Memory B cell (primary cell): ENCODE measurements around the gene PIGA.

ENCODE experiments used
- ATAC-seq: fragments of 150-1000 bp; cut with Tn5 transposase; 2 replicates; pipeline ENCODE4 v1.10.0; 2021; ENCODE audit warnings: low read depth, mild to moderate bottlenecking, moderate library complexity
- DNase-seq, 2 donors: peaks; one replicate each; pipeline ENCODE4 v3.0.0; 2022; ENCODE audit warnings: low spot score in 2 of 2
- H3K27ac Mint-ChIP-seq: one replicate; pipeline ENCODE4 v1.8.0; 2022; ENCODE audit warnings: mild to moderate bottlenecking, moderate library complexity, mixed read lengths
- H3K27me3 Mint-ChIP-seq: one replicate; pipeline ENCODE4 v1.8.0; 2022; ENCODE audit warnings: mixed read lengths
- H3K36me3 Mint-ChIP-seq: one replicate; pipeline ENCODE4 v1.8.0; 2022; ENCODE audit warnings: mild to moderate bottlenecking, mixed read lengths
- H3K4me1 Mint-ChIP-seq: one replicate; pipeline ENCODE4 v1.8.0; 2022; ENCODE audit warnings: mixed read lengths
- H3K4me3 Mint-ChIP-seq: one replicate; pipeline ENCODE4 v1.8.0; 2022; ENCODE audit warnings: mild to moderate bottlenecking, moderate library complexity, mixed read lengths
- H3K9me3 Mint-ChIP-seq: one replicate; pipeline ENCODE4 v1.8.0; 2022; ENCODE audit warnings: mixed read lengths

Gene PIGA, protein sequence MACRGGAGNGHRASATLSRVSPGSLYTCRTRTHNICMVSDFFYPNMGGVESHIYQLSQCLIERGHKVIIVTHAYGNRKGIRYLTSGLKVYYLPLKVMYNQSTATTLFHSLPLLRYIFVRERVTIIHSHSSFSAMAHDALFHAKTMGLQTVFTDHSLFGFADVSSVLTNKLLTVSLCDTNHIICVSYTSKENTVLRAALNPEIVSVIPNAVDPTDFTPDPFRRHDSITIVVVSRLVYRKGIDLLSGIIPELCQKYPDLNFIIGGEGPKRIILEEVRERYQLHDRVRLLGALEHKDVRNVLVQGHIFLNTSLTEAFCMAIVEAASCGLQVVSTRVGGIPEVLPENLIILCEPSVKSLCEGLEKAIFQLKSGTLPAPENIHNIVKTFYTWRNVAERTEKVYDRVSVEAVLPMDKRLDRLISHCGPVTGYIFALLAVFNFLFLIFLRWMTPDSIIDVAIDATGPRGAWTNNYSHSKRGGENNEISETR

DNA sequence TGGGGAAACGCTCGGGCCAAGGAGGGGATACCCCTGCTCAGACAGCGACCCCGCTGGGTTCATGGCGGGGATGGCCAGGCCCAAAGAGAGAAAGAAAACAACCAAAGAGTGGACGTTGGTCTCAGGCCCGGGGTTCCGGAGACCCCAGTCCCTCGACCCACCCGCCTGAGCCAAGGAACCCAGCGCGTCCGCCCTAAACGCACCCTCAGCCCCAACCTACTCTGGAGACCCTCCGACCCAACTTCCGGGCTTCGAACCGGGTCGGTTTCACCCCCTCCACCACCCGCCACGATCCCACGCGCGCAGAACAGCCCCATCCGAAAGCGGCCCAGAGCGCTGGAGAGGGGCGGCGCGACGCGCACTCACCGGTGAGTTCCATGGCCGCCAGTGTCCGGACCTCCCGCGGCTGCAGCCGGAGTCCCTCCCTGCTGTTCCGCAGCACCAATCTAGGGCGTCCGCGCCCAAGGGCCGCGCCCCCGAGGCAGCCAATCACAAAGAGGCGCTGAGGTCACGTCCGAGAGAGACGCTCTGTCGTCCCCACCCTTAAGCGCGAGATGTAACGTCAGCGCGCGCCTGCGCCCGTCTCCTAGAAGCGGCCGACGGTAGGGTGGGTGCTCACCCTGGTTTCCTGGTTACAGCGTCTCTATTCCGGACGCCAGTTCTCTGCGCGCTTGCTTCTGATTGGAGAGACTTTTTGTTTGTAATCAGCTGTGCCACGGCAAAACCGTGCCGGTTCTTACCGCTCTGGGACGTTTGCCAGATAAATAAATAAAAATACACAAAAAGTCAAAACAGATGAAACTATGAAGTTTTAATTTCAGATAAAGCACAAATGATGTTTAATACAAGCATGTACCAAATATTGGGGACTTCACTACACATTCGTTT, at the start of gene PIGA:
TSS of gene PIGA (minus strand) at position 389 of the 888 bp plus-strand sequence. CDS start 3,593 bp downstream, outside the sequence.
- Mint-ChIP-seq H3K27ac (peak within 1 kb of the TSS; percentile 97), H3K27me3 (peaks cover 2% of the 10 kb centered on the region), H3K36me3 (peaks cover 4% of the 10 kb centered on the region), H3K4me3 (peak within 1 kb of the TSS; percentile 90), H3K9me3 (no peaks in the 10 kb centered on the region), H3K4me1 (peaks cover 8% of the 10 kb centered on the region)
- DNase-seq (peak; percentile 68 to 86), ATAC-seq (peak; percentile 88)

DNA sequence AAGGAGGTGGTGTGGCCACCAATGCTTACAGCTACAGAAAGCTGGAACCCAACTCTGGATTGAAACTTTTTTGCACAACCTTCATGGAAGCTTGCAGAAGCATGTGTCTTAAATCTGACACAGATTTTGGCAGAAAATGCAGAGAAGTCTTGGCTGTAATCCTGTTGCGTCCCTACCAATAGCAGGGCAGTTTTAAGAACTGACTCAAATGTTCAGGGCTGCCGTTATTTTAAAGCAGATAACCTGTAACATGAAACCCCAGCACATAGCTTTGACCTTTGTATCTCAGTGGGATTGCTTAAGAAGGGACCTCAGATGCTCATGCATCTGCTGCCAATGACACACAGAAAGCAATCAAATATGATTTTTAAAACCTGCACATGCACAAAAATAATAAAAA, 49.0 kb upstream of the PIGA start, which contains the start of gene VEGFD:
TSS of gene VEGFD (minus strand) at position 110 of the 400 bp plus-strand sequence. CDS start 467 bp downstream, outside the sequence.
- Mint-ChIP-seq H3K27ac (no peak within 1 kb of the TSS), H3K27me3 (peaks cover 1% of the 10 kb centered on the region), H3K4me3 (no peak within 1 kb of the TSS), H3K4me1 (no peaks in the 10 kb centered on the region), H3K9me3 (no peaks in the 10 kb centered on the region), H3K36me3 (no peaks in the 10 kb centered on the region)
- no peak for ATAC-seq
- no peak for DNase-seq

DNA sequence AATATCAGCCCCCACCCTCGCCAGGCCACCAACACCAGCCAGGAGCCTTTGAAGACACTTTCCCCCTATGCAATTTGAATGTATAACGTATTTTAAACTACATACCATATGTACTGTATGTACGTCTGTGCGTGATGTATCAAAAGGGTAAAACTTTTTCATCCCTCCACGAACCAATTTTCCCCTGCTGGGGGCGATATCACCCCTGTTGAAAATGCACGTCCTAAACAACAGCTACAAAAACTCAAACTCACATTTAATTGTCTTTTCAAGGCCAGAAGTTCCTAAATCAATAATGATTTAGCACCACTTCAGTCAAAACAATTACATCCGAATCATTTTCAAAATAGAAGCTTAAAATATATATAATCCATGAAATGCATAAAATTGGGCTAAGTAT, 47.5 kb upstream of the PIGA start:
- DNase-seq = no peak
- ATAC-seq = no peak
- H3K4me3 Mint-ChIP-seq = no peak overlapping the region
- no peaks in the 10 kb centered on the region for H3K9me3 Mint-ChIP-seq
- no peaks in the 10 kb centered on the region for H3K36me3 Mint-ChIP-seq
- no peak overlapping the region for H3K27ac Mint-ChIP-seq
- no peaks in the 10 kb centered on the region for H3K4me1 Mint-ChIP-seq
- H3K27me3 Mint-ChIP-seq = peaks cover 3% of the 10 kb centered on the region

DNA sequence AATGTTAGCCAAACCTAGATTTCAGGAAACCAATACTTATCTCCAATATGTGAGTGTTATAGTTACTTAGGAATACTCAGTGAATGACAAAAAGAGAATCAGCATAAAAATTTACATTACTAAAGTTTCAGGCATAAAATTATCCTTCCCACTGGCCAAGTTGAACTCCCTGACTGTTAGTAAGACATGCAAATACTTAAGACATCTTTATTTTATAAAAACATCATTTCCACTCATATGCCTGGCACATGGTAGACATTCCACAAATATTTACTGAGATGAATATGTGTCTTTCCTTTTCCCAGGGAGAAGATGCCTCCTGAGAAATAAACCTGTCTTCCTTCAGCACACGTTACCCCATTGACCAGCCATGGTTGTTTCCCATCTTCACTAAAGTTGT, 41.6 kb upstream of the PIGA start:
- H3K27ac Mint-ChIP-seq = no peak overlapping the region
- no peak for ATAC-seq
- no peak for DNase-seq
- H3K27me3 Mint-ChIP-seq = peaks cover 5% of the 10 kb centered on the region
- no peak overlapping the region for H3K4me3 Mint-ChIP-seq
- no peaks in the 10 kb centered on the region for H3K36me3 Mint-ChIP-seq
- H3K9me3 Mint-ChIP-seq = no peaks in the 10 kb centered on the region
- H3K4me1 Mint-ChIP-seq = no peaks in the 10 kb centered on the region

DNA sequence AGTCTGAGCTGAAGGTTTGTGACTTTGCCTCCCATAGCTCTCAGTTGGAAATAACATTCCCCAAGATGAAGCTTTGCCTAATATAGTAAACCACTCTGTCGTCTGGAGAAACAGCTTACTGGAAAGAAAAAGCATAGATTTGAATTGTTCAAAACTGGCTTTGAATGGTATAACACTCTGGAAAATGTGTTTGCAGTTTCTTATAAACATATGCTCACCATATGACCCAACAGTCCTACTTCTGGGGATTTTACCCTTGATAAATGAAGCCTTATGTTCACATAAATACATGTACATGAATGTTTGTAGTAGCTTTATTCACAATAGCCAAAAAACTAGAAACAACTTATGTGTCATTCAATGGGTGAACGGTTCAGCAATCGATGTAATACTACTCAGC, 38.7 kb upstream of the PIGA start:
- H3K4me1 Mint-ChIP-seq = no peaks in the 10 kb centered on the region
- H3K27ac Mint-ChIP-seq = no peak overlapping the region
- ATAC-seq = no peak
- H3K27me3 Mint-ChIP-seq = peaks cover 5% of the 10 kb centered on the region
- no peak for DNase-seq
- no peak overlapping the region for H3K4me3 Mint-ChIP-seq
- H3K36me3 Mint-ChIP-seq = no peaks in the 10 kb centered on the region
- no peaks in the 10 kb centered on the region for H3K9me3 Mint-ChIP-seq

DNA sequence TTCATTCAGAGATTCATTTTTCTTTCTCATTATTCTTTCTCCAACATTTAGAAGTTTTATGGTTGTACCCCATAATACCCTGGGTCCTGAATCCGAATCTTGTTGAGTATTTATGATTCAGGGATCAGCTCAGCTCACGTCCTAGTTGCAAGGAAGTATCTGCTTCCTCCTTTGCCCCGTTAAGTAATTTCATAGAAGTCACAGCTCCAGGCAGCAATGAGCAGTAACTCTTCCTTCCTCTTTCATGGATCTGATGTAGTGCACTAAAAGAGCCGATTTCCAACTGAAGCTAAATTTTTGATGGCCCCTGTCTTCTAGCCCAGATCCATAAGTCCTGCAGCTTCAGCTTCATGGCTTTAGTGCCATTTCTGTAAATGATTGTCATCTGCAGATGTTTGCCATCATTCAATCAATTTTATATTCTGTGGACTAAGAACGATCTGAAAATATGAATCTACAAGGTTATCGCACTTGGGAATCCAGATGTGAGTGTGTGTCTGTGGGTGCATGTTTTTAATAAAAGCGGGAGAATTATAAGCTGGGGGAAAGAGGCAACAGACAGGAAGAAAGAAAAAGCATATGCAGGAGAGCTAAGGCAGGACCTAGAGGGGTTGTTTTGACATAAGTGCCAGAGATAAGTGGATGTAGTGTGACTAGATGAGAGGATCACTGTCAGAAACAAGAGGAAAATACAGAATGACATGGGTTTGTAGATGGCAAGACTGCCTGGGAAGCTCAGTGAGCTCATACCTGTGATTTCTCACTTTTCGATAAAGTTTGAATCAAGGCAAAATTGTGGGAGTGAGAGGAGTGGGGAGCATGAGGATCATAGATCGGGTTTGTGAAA, 31.4 kb upstream of the PIGA start:
- no peak for ATAC-seq
- DNase-seq = no peak
- Mint-ChIP-seq H3K27ac (no peak overlapping the region), H3K4me1 (no peaks in the 10 kb centered on the region), H3K4me3 (no peak overlapping the region), H3K36me3 (no peaks in the 10 kb centered on the region), H3K27me3 (peaks cover 12% of the 10 kb centered on the region), H3K9me3 (no peaks in the 10 kb centered on the region)

DNA sequence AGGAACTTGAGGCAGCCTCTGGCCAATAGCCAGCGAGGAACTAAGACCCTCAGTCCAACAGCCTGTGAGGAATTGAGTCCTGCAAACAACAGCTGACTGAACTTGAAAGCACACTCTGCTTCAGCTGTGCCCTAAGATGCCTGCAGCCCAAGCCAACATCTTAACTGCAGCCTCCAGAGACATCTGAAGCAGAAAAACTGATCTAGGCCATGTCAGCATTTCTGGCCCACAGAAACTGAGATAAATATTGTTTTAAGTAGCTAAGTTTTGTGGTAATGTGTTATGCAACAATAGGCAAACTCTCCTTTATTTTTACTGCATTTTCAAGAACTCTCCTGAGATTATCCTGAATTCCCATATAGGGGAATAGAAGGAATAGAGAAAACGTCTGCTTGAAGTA, 24.4 kb upstream of the PIGA start:
- Mint-ChIP-seq H3K4me3 (no peak overlapping the region), H3K4me1 (no peaks in the 10 kb centered on the region), H3K9me3 (no peaks in the 10 kb centered on the region), H3K27ac (no peak overlapping the region), H3K36me3 (no peaks in the 10 kb centered on the region), H3K27me3 (peaks cover 10% of the 10 kb centered on the region)
- DNase-seq (no peak), ATAC-seq (no peak)

DNA sequence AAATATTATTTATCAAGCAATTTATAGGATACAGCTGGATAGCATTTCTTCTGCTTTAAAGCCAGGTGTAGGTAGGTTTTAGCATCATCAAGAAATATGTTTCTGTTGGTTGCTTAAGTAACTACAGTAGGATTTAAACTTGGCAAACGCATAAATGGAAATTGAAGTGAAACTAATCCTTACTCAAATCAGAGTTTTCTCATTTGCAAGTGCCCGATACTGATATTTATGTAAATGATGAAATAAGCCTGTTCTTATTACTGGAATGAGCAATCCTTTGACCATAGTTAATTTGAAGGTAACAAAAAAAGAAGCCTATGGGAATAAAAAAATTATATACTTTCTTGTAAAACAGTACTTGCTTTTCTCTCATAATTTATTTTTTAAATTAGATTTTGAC, 23.2 kb upstream of the PIGA start:
- H3K9me3 Mint-ChIP-seq = no peaks in the 10 kb centered on the region
- no peak for ATAC-seq

DNA sequence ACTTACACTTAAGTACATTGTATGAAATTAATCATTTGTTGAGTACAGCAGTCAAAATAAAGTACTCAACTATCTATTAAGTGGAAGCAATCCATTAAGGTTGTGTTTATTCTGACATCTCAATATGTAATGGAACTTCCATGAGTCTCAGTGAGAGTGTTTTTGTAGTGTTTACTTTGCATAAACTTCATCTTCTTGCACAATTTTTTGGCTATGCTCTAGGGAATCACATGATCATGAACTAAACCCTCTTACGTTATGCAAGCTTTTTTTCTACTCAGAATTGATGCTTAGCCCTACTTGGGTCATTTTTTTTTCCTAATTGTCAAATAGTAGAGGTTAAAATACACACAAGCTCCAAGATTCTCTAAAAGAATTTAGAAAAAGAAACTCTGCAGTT, 21.1 kb upstream of the PIGA start:
- Mint-ChIP-seq H3K27me3 (peaks cover 4% of the 10 kb centered on the region), H3K9me3 (no peaks in the 10 kb centered on the region), H3K4me1 (no peaks in the 10 kb centered on the region), H3K27ac (no peak overlapping the region), H3K4me3 (no peak overlapping the region), H3K36me3 (no peaks in the 10 kb centered on the region)
- DNase-seq = no peak
- no peak for ATAC-seq

More for the DNA sequence above, 23.2 kb upstream of the PIGA start:
- Mint-ChIP-seq H3K27me3 (peaks cover 6% of the 10 kb centered on the region), H3K36me3 (no peaks in the 10 kb centered on the region), H3K4me1 (no peaks in the 10 kb centered on the region), H3K27ac (no peak overlapping the region), H3K4me3 (no peak overlapping the region)
- no peak for DNase-seq

DNA sequence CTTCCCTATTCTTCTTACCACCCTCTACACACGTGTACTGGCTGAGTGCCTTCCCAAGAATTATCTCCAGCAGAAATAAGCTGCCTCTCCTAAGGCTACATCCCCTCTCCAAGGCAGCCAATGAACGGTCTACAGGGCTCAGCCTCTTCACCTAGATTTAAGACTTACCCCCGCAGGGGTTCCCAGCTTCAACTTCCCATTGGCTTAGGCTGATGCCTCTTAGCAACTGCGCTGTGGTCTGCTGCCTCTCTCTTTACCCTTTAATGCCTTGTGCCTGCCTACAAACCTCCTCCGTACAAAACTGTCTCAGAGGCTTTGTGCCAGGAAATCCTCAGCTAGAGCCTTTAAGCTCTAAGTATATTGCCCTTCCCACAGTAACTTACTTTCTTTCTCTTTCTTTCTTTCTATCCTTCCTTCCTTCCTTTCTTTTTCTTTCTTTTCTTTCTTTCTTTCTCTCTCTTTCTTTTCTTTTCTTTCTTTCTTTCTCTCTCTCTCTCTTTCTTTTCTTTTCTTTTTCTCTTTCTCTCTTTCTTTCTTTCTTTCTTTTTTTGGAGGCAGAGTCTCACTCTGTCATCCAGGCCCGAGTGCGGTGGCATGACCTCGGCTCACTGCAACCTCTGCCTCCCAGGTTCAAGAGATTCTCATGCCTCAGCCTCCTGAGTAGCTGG, 15.1 kb upstream of the PIGA start:
- ATAC-seq (no peak), DNase-seq (no peak)
- Mint-ChIP-seq H3K36me3 (no peaks in the 10 kb centered on the region), H3K9me3 (no peaks in the 10 kb centered on the region), H3K4me3 (no peak overlapping the region), H3K4me1 (no peaks in the 10 kb centered on the region), H3K27ac (peak overlapping the region; percentile 24), H3K27me3 (peaks cover 2% of the 10 kb centered on the region)

DNA sequence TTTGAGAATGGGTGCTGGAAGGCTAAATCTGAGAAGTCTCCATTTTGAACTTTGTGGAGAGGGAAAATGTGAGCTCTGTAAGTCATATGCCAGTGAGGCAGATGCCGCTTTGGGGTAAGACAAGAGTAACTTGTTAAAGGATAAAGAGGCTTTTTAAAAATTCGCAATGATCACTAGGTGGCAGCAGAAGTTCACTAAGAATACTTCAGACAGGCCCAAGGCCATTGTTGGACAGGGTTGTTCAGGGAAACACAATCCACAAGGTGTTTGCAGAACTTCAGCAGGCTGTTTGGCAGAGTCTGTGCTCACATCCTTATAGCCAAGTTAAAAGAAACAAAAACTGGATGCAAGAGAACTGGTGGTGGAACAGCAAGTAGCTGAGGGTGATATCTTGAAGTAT, 13.7 kb upstream of the PIGA start:
- H3K4me3 Mint-ChIP-seq = no peak overlapping the region
- H3K4me1 Mint-ChIP-seq = no peaks in the 10 kb centered on the region
- H3K9me3 Mint-ChIP-seq = no peaks in the 10 kb centered on the region
- DNase-seq = peak; percentile 7 to 16
- H3K36me3 Mint-ChIP-seq = no peaks in the 10 kb centered on the region
- H3K27me3 Mint-ChIP-seq = peaks cover 2% of the 10 kb centered on the region
- ATAC-seq = peak; percentile 52
- H3K27ac Mint-ChIP-seq = no peak overlapping the region

DNA sequence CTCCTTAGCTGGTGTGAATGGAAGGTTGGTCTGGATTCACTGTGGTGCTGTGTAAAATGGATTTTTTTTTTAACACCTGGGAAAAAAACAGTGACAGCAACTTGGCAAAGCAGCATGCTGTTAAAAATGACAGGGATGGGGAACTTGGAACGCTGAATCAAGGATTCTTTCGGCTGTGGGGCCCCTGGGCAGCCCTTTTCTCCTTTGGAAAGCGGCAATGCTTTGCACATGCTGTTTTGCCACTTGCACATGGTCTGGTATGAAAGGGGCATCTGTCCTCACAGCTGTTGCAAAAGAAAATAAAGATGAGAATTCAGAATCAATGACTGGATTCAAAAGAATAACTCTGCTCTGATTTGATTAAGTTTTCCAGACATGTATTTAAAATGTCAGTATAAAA, 10.7 kb upstream of the PIGA start:
- H3K27me3 Mint-ChIP-seq = peaks cover 3% of the 10 kb centered on the region
- H3K4me3 Mint-ChIP-seq = no peak overlapping the region
- no peak for ATAC-seq
- no peak overlapping the region for H3K27ac Mint-ChIP-seq
- no peak for DNase-seq
- no peaks in the 10 kb centered on the region for H3K36me3 Mint-ChIP-seq
- H3K4me1 Mint-ChIP-seq = no peaks in the 10 kb centered on the region
- H3K9me3 Mint-ChIP-seq = no peaks in the 10 kb centered on the region

DNA sequence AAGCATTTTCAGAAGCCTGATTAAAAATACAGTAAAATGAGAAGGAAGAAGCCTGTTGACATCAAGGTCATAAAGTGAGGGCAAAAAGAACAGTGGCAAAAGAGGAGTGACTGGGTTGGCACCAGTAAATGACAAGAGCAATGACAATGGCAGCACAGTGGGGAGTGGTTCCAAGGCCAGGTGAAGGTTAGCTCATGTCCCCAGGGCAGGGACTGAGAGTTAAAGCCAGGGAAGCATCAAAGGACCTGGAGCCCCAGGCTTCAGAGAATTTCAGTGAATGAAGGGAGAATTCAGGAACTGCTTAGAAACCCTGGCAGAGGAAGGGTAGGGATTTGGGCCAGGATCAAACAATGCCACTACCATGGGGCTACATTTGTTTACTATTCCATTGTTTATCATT, 8.8 kb upstream of the PIGA start:
- DNase-seq (no peak), ATAC-seq (no peak)
- Mint-ChIP-seq H3K9me3 (no peaks in the 10 kb centered on the region), H3K36me3 (no peaks in the 10 kb centered on the region), H3K4me3 (no peak overlapping the region), H3K4me1 (no peaks in the 10 kb centered on the region), H3K27ac (no peak overlapping the region), H3K27me3 (peaks cover 4% of the 10 kb centered on the region)
